Endothelial cell of umbilical vein (primary cell): Measurements from ENCODE around the gene OLFML2A.

Source experiments
- EZH2 ChIP-seq: IDR thresholded peaks from 2 replicates; pipeline ENCODE4 v1.6.1; 2012; ENCODE audit warnings: borderline replicate concordance, low read depth, mild to moderate bottlenecking, moderate library complexity, low read length, inconsistent platforms; ENCODE audit not compliant: severe bottlenecking
- MYC ChIP-seq: IDR thresholded peaks from one replicate; pipeline ENCODE4 v1.6.1; 2011; ENCODE audit warnings: mild to moderate bottlenecking, low read depth, low read length
- POLR2A ChIP-seq: IDR thresholded peaks from 2 replicates; pipeline ENCODE4 v1.6.1; 2012; ENCODE audit warnings: low read depth, mild to moderate bottlenecking, control low read depth, low read length
- POLR2AphosphoS5 ChIP-seq: IDR thresholded peaks from 2 replicates; pipeline ENCODE4 v1.6.1; 2012; ENCODE audit warnings: low read depth, mild to moderate bottlenecking, control low read depth, low read length, moderate library complexity; ENCODE audit not compliant: insufficient read depth
- TF ChIP-seq, protein P1 (sequence below), 2 donors: IDR thresholded peaks; 1 replicate in 1 of 2; 2 replicates in 1 of 2; pipeline ENCODE4 v1.5.1; 2011; ENCODE audit warnings: low read length in 2 of 2, mild to moderate bottlenecking in 2 of 2, moderate library complexity in 2 of 2, control low read depth in 1 of 2, inconsistent platforms in 1 of 2, low read depth in 1 of 2; ENCODE audit not compliant: insufficient read depth in 1 of 2; ENCODE audit errors: extremely low read depth in 1 of 2
- TF ChIP-seq, protein P2 (sequence below): IDR thresholded peaks from 2 replicates; pipeline ENCODE4 v1.6.1; 2011; ENCODE audit not compliant: insufficient read depth, insufficient read length

DNA sequence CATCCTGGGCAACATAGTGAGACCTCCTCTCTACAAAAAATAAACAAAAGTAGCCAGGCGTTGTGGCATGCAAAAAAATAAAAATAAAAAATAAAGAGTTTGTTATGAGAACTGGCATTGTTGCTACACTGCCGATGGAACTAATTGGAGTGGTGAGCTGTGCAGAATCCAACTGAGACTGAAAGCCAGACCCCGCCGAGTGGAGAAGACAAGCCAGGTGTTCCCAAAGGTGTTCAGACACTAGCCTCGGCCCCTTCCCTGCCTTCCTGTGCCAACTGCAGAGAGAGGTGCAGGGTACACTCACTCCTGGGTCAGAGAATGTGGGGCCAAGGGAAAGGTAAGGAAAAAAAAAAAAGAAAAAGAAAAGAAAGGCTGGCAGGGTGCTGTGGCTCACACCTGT lies 38.7 kb downstream of the OLFML2A start:
- TF ChIP-seq, protein P1, sequence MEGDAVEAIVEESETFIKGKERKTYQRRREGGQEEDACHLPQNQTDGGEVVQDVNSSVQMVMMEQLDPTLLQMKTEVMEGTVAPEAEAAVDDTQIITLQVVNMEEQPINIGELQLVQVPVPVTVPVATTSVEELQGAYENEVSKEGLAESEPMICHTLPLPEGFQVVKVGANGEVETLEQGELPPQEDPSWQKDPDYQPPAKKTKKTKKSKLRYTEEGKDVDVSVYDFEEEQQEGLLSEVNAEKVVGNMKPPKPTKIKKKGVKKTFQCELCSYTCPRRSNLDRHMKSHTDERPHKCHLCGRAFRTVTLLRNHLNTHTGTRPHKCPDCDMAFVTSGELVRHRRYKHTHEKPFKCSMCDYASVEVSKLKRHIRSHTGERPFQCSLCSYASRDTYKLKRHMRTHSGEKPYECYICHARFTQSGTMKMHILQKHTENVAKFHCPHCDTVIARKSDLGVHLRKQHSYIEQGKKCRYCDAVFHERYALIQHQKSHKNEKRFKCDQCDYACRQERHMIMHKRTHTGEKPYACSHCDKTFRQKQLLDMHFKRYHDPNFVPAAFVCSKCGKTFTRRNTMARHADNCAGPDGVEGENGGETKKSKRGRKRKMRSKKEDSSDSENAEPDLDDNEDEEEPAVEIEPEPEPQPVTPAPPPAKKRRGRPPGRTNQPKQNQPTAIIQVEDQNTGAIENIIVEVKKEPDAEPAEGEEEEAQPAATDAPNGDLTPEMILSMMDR (IDR thresholded peaks at IDR 0.05; ENCODE audit: extremely low read depth in 1 of 2, insufficient read depth in 1 of 2, low read depth in 1 of 2, low read length in 2 of 2) = no peak
- no peak for TF ChIP-seq POLR2AphosphoS5
- TF ChIP-seq POLR2A = no peak
- TF ChIP-seq EZH2 = no peak
- TF ChIP-seq, protein P2, sequence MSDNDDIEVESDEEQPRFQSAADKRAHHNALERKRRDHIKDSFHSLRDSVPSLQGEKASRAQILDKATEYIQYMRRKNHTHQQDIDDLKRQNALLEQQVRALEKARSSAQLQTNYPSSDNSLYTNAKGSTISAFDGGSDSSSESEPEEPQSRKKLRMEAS = no peak
- no peak for TF ChIP-seq MYC
